Kidney (tissue), 14 donors: ENCODE results near the gene CDH13. TPM values are rescaled to one million over a fixed set of nuclear protein-coding genes. Genes with fewer than 3 reads are reported as not detected.
A peak's percentile ranks its signal among the peaks of the same experiment; 100 is the strongest.

Source experiments
- DNase-seq, 5 donors: peaks; one replicate each; pipeline ENCODE4 v3.0.0-alpha.2; 2013 to 2020
- FAIRE-seq: peaks from 2 replicates; lab custom pipeline; 2012; peaks lifted over from hg19 to GRCh38; lab: Jason Lieb, UNC
- H3K27ac ChIP-seq, 2 donors: one replicate each; pipeline ENCODE4 v1.7.0; 2013; ENCODE audit warnings: low read depth in 2 of 2, low read length in 2 of 2, inconsistent platforms in 1 of 2
- H3K27me3 ChIP-seq: one replicate; pipeline ENCODE4 v1.7.1; 2013; ENCODE audit warnings: low read length, inconsistent platforms; ENCODE audit not compliant: control insufficient read depth, insufficient read depth
- H3K36me3 ChIP-seq, 3 donors: one replicate each; pipeline versions ENCODE4 v1.7.0 to v1.7.1; 2013; ENCODE audit warnings: low read length in 3 of 3, control low read depth in 1 of 3, inconsistent platforms in 1 of 3; ENCODE audit not compliant: insufficient read depth in 3 of 3, control insufficient read depth in 2 of 3
- H3K4me1 ChIP-seq, 3 donors: one replicate each; pipeline versions ENCODE4 v1.7.0 to v1.7.1; 2013; ENCODE audit warnings: low read length in 3 of 3, inconsistent platforms in 1 of 3, low read depth in 1 of 3; ENCODE audit not compliant: control insufficient read depth in 2 of 3, insufficient read depth in 2 of 3
- H3K4me3 ChIP-seq, 3 donors: one replicate each; pipeline versions ENCODE4 v1.7.0 to v1.8.1; 2013; ENCODE audit warnings: low read length in 3 of 3, control low read depth in 1 of 3, inconsistent platforms in 1 of 3
- H3K9ac ChIP-seq, 3 donors: one replicate each; pipeline versions ENCODE4 v1.7.0 to v1.7.1; 2013; ENCODE audit warnings: low read length in 3 of 3, control low read depth in 1 of 3, inconsistent platforms in 1 of 3
- H3K9me3 ChIP-seq, 3 donors: one replicate each; pipeline versions ENCODE4 v1.7.0 to v1.7.1; 2013; ENCODE audit warnings: low read length in 3 of 3, control low read depth in 1 of 3, inconsistent platforms in 1 of 3; ENCODE audit not compliant: control insufficient read depth in 2 of 3, insufficient read depth in 1 of 3
- intact Hi-C: fragments of 100-400 bp; cut with DNase I; formaldehyde crosslinking; loops from one replicate; pipeline ENCODE4 v1.11.1; 2022
- polyA plus RNA-seq: library from polyadenylated mRNA; stranded (reverse); fragments of 350-450 nt; fragmentation: Illumina TruSeq; extraction: RNeasy Lipid Tissue Mini Kit (QIAGEN cat#74804); gene quantifications from one replicate; pipeline ENCODE4 v1.2.3, GENCODE V29; 2014; ENCODE audit warnings: low read depth, low replicate concordance; ENCODE audit not compliant: insufficient read depth
- total RNA-seq: library from RNA; stranded (reverse); fragmentation: NEBNext Ultra II Directional; extraction: Animal tissue kit (Norgen Biotek cat#: 25700); gene quantifications from one replicate; pipeline ENCODE4 v1.2.1, GENCODE V29; 2021
- TF ChIP-seq, protein P1 (sequence below): IDR thresholded peaks from 3 replicates; pipeline ENCODE4 v1.5.1; 2012; ENCODE audit warnings: mild to moderate bottlenecking, moderate library complexity, borderline replicate concordance; ENCODE audit not compliant: insufficient read depth; ENCODE audit errors: extremely low read depth
- donor health status: control.
- donor health status: control.
- donor health status: control.
- donor health status: control.
- donor health status: control.
- donor health status: DM: yes; HTN: yes; CAD: no.
- donor health status: Normal renal cell carcinoma (clear cell type).

Gene CDH13
- total and polyA plus RNA-seq, 2 donors from 2014 or later = 4.8 to 13.8 TPM

DNA sequence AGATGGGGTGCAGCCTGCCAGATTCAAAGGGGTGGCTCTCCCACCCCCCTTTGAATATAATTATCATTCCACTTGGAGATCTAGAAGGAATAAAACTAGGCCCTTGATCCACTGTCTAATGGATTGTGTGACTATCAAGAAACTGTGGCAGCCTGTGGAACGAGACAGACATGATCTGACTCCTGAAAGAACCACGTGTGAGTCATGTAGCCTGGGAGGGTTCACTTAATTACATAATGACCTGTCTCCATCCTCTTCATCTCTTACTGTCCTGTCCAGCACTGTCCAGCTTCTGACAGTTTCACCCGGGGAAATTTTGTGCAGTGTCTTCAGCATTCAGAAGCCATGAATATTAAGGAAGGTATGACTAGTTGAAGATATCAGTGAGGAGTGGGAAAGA lies 43.3 kb upstream of the CDH13 start:
- Histone ChIP-seq H3K9me3 (no peaks in the 10 kb centered on the region), H3K4me3 (no peak overlapping the region), H3K27ac (no peak overlapping the region), H3K36me3 (no peaks in the 10 kb centered on the region), H3K9ac (no peak overlapping the region), H3K4me1 (no peaks in the 10 kb centered on the region), H3K27me3 (no peaks in the 10 kb centered on the region)
- intact Hi-C loops = no loop called here
- DNase-seq = no peak
- TF ChIP-seq, protein P1, sequence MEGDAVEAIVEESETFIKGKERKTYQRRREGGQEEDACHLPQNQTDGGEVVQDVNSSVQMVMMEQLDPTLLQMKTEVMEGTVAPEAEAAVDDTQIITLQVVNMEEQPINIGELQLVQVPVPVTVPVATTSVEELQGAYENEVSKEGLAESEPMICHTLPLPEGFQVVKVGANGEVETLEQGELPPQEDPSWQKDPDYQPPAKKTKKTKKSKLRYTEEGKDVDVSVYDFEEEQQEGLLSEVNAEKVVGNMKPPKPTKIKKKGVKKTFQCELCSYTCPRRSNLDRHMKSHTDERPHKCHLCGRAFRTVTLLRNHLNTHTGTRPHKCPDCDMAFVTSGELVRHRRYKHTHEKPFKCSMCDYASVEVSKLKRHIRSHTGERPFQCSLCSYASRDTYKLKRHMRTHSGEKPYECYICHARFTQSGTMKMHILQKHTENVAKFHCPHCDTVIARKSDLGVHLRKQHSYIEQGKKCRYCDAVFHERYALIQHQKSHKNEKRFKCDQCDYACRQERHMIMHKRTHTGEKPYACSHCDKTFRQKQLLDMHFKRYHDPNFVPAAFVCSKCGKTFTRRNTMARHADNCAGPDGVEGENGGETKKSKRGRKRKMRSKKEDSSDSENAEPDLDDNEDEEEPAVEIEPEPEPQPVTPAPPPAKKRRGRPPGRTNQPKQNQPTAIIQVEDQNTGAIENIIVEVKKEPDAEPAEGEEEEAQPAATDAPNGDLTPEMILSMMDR = no peak
- no peak for FAIRE-seq

DNA sequence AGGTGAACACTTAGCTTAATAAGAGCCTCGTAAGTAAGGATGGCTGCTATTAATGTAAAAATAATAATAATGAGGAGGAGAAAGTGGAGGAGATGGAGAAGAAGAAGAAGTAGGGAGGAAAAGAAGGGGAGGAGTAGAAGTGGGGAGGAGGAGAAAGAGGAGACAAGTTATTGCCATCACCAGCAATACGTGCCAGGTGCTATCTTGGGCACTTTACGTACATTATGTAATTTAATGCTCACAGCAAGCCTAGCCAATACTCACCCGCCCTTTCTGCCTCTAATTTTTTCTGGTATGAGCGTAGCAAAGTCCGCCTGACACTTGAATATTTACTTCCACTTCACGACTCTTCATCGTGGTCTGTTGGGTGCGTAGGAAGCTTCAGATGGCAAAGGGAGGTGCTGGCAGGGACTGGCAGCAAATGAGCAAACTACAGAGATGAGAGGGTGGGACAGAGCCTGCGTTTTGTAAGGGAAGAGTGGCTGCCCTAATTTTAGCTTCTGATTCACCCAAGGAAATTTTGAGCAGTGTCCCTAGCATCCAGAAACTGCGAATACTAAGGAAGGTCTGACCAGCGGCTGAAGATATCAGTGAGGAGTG lies 42.1 kb upstream of the CDH13 start:
- DNase-seq = no peak
- Histone ChIP-seq H3K4me1 (no peaks in the 10 kb centered on the region), H3K4me3 (no peak overlapping the region), H3K27ac (no peak overlapping the region), H3K36me3 (no peaks in the 10 kb centered on the region), H3K27me3 (no peaks in the 10 kb centered on the region), H3K9ac (no peak overlapping the region), H3K9me3 (no peaks in the 10 kb centered on the region)
- TF ChIP-seq, protein P1 = no peak
- FAIRE-seq = no peak
- intact Hi-C loops = no loop called here

DNA sequence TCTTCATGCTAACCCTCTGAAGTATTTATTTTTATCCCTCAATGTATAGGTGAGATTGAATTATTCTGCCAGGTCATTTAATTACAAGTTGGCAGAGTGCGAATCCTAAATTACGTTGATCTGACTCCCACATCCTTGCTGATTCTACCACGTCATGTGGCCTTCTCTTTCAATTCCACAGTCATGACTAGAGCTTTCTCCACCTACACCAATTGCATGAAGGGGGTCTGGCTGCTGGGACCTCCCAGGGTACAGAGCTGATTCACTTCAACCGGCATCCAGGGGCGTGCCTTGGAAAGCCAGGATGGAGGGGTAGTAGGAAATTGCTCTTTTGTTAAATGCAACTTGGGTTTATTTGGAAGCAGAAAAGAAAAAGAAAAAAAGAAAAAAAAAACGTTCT lies 41.1 kb upstream of the CDH13 start:
- Histone ChIP-seq H3K9ac (no peak overlapping the region), H3K36me3 (no peaks in the 10 kb centered on the region), H3K4me3 (no peak overlapping the region), H3K4me1 (no peaks in the 10 kb centered on the region), H3K9me3 (no peaks in the 10 kb centered on the region), H3K27me3 (no peaks in the 10 kb centered on the region), H3K27ac (no peak overlapping the region)
- DNase-seq (no peak), FAIRE-seq (no peak)
- intact Hi-C loops = no loop called here
- TF ChIP-seq, protein P1 = no peak

DNA sequence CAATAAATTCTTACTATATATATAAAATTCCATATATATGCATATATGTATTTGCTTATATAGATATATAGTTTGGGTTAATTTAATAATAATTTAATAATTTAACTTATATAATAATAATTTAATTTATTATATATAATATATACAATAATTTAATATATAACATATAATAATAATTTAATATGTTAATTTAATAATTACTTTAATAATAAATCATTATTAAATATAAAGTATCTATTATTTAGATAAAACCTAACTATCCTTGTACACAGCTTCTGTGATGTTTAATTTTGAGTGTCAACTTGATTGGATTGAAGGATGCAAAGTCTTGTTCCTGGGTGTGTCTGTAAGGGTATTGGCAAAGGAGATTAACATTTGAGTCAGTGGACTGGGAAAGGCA lies 40.6 kb upstream of the CDH13 start:
- TF ChIP-seq, protein P1 = no peak
- no peak for DNase-seq
- Histone ChIP-seq H3K4me1 (no peaks in the 10 kb centered on the region), H3K9ac (no peak overlapping the region), H3K27ac (no peak overlapping the region), H3K9me3 (no peaks in the 10 kb centered on the region), H3K27me3 (no peaks in the 10 kb centered on the region), H3K4me3 (no peak overlapping the region), H3K36me3 (no peaks in the 10 kb centered on the region)
- peak; percentile 97 for FAIRE-seq
- intact Hi-C loops = no loop called here
